Neural progenitor cell (in vitro differentiated cells): ENCODE data around the gene GMDS.

Experiments used
- EZH2 ChIP-seq: fragments of 200-600 bp; sonication (generic); IDR thresholded peaks from 2 replicates; pipeline ENCODE4 v1.6.1; 2017; ENCODE audit warnings: antibody characterized with exemption, mild to moderate bottlenecking, moderate library complexity
- EZH2phosphoT487 ChIP-seq: fragments of 200-600 bp; sonication (generic); IDR thresholded peaks from 2 replicates; pipeline ENCODE4 v1.6.1; 2017; ENCODE audit warnings: antibody characterized with exemption

- no peak for TF ChIP-seq EZH2phosphoT487
- TF ChIP-seq EZH2: no peak
Measured at GRCh38 chr6:1636971-1637871, 608.2 kb downstream of the GMDS start.
